IPS DF 19.7 (cell line): ENCODE data around the gene PDPK1.

Source experiments
- DNase-seq: peaks from one replicate; pipeline ENCODE4 v3.0.0-alpha.2; 2013; ENCODE audit warnings: low read depth, low spot score

The PDPK1 gene

GRCh38 chr16:2507052-2507659, 30.7 kb upstream of the PDPK1 start:
- DNase-seq, result no peak

GRCh38 chr16:2507665-2508064, 30.2 kb upstream of the PDPK1 start:
- no peak for DNase-seq

- no peak for DNase-seq
Observed at GRCh38 chr16:2508722-2509400, 29.0 kb upstream of the PDPK1 start.

GRCh38 chr16:2511128-2511800, 26.6 kb upstream of the PDPK1 start:
- DNase-seq, result no peak

GRCh38 chr16:2511996-2512734, 25.7 kb upstream of the PDPK1 start:
- no peak for DNase-seq

- no peak for DNase-seq
Observed at GRCh38 chr16:2512735-2513404, 25.0 kb upstream of the PDPK1 start.

- no peak for DNase-seq
Observed at GRCh38 chr16:2513405-2514332, 24.2 kb upstream of the PDPK1 start, which contains the start of gene ATP6V0C. Gene ATP6V0C (plus strand): TSS chr16:2513952. CDS start chr16:2514104, 152 bp downstream.

- DNase-seq, result no peak
Observed at GRCh38 chr16:2514333-2515179, 23.3 kb upstream of the PDPK1 start.

- DNase-seq, result no peak
Observed at GRCh38 chr16:2515180-2515851, 22.5 kb upstream of the PDPK1 start.

- no peak for DNase-seq
Observed at GRCh38 chr16:2516391-2517240, 21.2 kb upstream of the PDPK1 start.

GRCh38 chr16:2517954-2518605, 19.7 kb upstream of the PDPK1 start:
- DNase-seq, result no peak

- DNase-seq, result no peak
Observed at GRCh38 chr16:2518823-2519710, 18.8 kb upstream of the PDPK1 start.

- no peak for DNase-seq
Observed at GRCh38 chr16:2519711-2520080, 18.1 kb upstream of the PDPK1 start.

- no peak for DNase-seq
Observed at GRCh38 chr16:2520097-2520783, 17.6 kb upstream of the PDPK1 start, which contains the start of gene AMDHD2. Gene AMDHD2 (plus strand): TSS chr16:2520371. CDS start chr16:2520459, 88 bp downstream.

- DNase-seq, result no peak
Observed at GRCh38 chr16:2520784-2521531, 16.9 kb upstream of the PDPK1 start.
